HG03432 (cell line): Measurements from ENCODE around the gene PNPLA5.

Source experiments
- ATAC-seq: cut with Tn5 transposase; IDR thresholded peaks from one replicate; pipeline ENCODE4 v1.9.1; 2021; ENCODE audit warnings: mild to moderate bottlenecking, moderate library complexity; ENCODE audit not compliant: unreplicated experiment

Gene PNPLA5

GRCh38 chr22:43901976-43902643, 10.3 kb upstream of the PNPLA5 start:
- no peak for ATAC-seq

- ATAC-seq = no peak
These were observed 8.4 kb upstream of the PNPLA5 start for GRCh38 chr22:43900206-43900605.

- ATAC-seq = no peak
These were observed 6.0 kb upstream of the PNPLA5 start for GRCh38 chr22:43897751-43898261.

- no peak for ATAC-seq
These were observed 4.3 kb upstream of the PNPLA5 start for GRCh38 chr22:43895986-43896645.

- ATAC-seq = no peak
These were observed 2.3 kb upstream of the PNPLA5 start for GRCh38 chr22:43894122-43894521.

GRCh38 chr22:43893266-43893665, 1.5 kb upstream of the PNPLA5 start:
- no peak for ATAC-seq

- no peak for ATAC-seq
These were observed 526 bp upstream of the PNPLA5 start for GRCh38 chr22:43892183-43892894.

- no peak for ATAC-seq
These were observed 897 bp downstream of the PNPLA5 start for GRCh38 chr22:43890901-43891331.

- ATAC-seq = no peak
These were observed 2.0 kb downstream of the PNPLA5 start for GRCh38 chr22:43889860-43890253.

- ATAC-seq = no peak
These were observed 2.5 kb downstream of the PNPLA5 start for GRCh38 chr22:43889201-43889859.

GRCh38 chr22:43888740-43889139, 3.1 kb downstream of the PNPLA5 start:
- no peak for ATAC-seq

- no peak for ATAC-seq
These were observed 4.4 kb downstream of the PNPLA5 start for GRCh38 chr22:43887391-43887790.

GRCh38 chr22:43886231-43886630, 5.6 kb downstream of the PNPLA5 start:
- ATAC-seq = no peak

GRCh38 chr22:43885786-43886185, 6.0 kb downstream of the PNPLA5 start:
- no peak for ATAC-seq

- no peak for ATAC-seq
These were observed 6.5 kb downstream of the PNPLA5 start for GRCh38 chr22:43885319-43885671.

GRCh38 chr22:43884600-43885318, 7.1 kb downstream of the PNPLA5 start:
- ATAC-seq = peak; percentile 69

- ATAC-seq = no peak
These were observed 7.9 kb downstream of the PNPLA5 start for GRCh38 chr22:43883719-43884415.

- no peak for ATAC-seq
These were observed 8.7 kb downstream of the PNPLA5 start for GRCh38 chr22:43883012-43883661.

GRCh38 chr22:43882122-43882767, 9.6 kb downstream of the PNPLA5 start:
- ATAC-seq = no peak
